Activated B cell treated with CpG ODN at 0.5 μM for 24 hours (primary cell): ENCODE results near the gene SLC17A4. TPM values are rescaled to one million over a fixed set of nuclear protein-coding genes. Genes with fewer than 3 reads are reported as not detected.

ENCODE experiments used
- ATAC-seq: fragments of 200-7000 bp; cut with Tn5 transposase; one replicate; pipeline ENCODE4 v1.10.0; 2021; ENCODE audit warnings: low read depth, mild to moderate bottlenecking, moderate library complexity
- CTCF ChIA-PET: fragments of 350-600 bp; sonication (Branson Sonifier 250); formaldehyde crosslinking; loops from one replicate; lab custom pipeline; 2021; ENCODE audit warnings: antibody characterized with exemption; lab: Charles Lee
- POLR2A ChIA-PET: fragments of 350-600 bp; sonication (Branson Sonifier 250); formaldehyde crosslinking; loops from one replicate; lab custom pipeline; 2021; ENCODE audit warnings: antibody characterized with exemption; lab: Charles Lee
- DNase-seq: peaks from one replicate; pipeline ENCODE4 v3.0.0; 2022
- H3K27ac Mint-ChIP-seq: one replicate; pipeline ENCODE4 v1.8.0; 2020; ENCODE audit warnings: mixed read lengths
- H3K27me3 Mint-ChIP-seq: one replicate; pipeline ENCODE4 v1.8.0; 2021; ENCODE audit warnings: mixed read lengths
- H3K36me3 Mint-ChIP-seq: one replicate; pipeline ENCODE4 v1.8.0; 2021; ENCODE audit warnings: low read depth, mixed read lengths
- H3K4me1 Mint-ChIP-seq: one replicate; pipeline ENCODE4 v1.8.0; 2021; ENCODE audit warnings: mixed read lengths
- H3K4me3 Mint-ChIP-seq: one replicate; pipeline ENCODE4 v1.8.0; 2020; ENCODE audit warnings: mild to moderate bottlenecking, mixed read lengths
- H3K9me3 Mint-ChIP-seq: one replicate; pipeline ENCODE4 v1.8.0; 2020; ENCODE audit warnings: mixed read lengths
- CTCF ChIP-seq: fragments of 200-600 bp; IDR thresholded peaks from one replicate; pipeline ENCODE4 v1.8.0; 2022; ENCODE audit warnings: antibody characterized with exemption, mild to moderate bottlenecking
- intact Hi-C: fragments of 100-400 bp; cut with micrococcal nuclease; formaldehyde crosslinking; loops from one replicate; pipeline ENCODE4 v1.15.1; 2024
- total RNA-seq: library from RNA; stranded (reverse); gene quantifications from 2 replicates; pipeline ENCODE4 v1.2.3, GENCODE V29; 2022

SLC17A4 gene
- total RNA-seq, 1 donor from 2014 or later: not detected

DNA sequence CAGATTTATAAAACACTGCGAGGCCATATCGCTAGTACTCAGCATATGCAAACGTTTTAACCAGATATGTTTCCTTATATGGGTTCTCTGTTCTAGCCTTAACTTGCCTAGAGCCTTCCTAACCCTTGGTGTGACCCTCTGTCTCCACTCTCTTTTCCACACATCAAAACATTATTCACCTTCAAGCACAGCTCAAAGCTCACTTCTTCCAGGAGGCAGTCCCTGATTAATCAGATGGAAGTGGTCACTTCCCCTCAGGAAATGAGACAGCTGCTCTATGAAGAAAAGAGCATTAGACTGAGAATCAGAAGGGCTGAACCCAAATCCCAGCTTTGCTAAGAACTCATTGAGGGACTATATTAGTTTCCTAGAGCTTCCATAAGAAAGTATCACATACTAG is 39.8 kb upstream of the SLC17A4 start:
- no peak for TF ChIP-seq CTCF
- no peak for ATAC-seq
- ChIA-PET POLR2A (no interaction called here), CTCF (interaction anchor here (0.6 to 0.9 kb wide), 2 partner anchors 97 to 289 kb away, joined by 3 read pairs; no protein-coding TSS in a partner anchor)
- DNase-seq: no peak
- peaks cover 8% of the 10 kb centered on the region for H3K27me3 Mint-ChIP-seq
- H3K27ac Mint-ChIP-seq: no peak overlapping the region
- intact Hi-C loops: loop anchor here (5.0 kb wide), 1 partner anchor 437 kb away; the partner anchor contains the start of gene CARMIL1
- H3K4me3 Mint-ChIP-seq: no peak overlapping the region
- no peaks in the 10 kb centered on the region for H3K36me3 Mint-ChIP-seq
- H3K4me1 Mint-ChIP-seq: no peaks in the 10 kb centered on the region
- H3K9me3 Mint-ChIP-seq: no peaks in the 10 kb centered on the region

GRCh38 chr6:25715794-25716193 is 38.7 kb upstream of the SLC17A4 start:
- Mint-ChIP-seq H3K9me3 (no peaks in the 10 kb centered on the region), H3K27ac (no peak overlapping the region), H3K4me3 (no peak overlapping the region), H3K4me1 (no peaks in the 10 kb centered on the region), H3K36me3 (no peaks in the 10 kb centered on the region), H3K27me3 (peaks cover 11% of the 10 kb centered on the region)
- intact Hi-C loops: loop anchor here (5.0 kb wide), 1 partner anchor 438 kb away; the partner anchor contains the start of gene CARMIL1
- POLR2A ChIA-PET: no interaction called here
- no peak for DNase-seq
- TF ChIP-seq CTCF: no peak
- CTCF ChIA-PET: interaction anchor here (0.7 to 1.1 kb wide), 3 partner anchors 18 to 288 kb away, joined by 3 read pairs; no protein-coding TSS in a partner anchor
- ATAC-seq: no peak

GRCh38 chr6:25717866-25718740 is 36.4 kb upstream of the SLC17A4 start:
- CTCF ChIA-PET: interaction anchor here (0.6 to 4.6 kb wide), 13 partner anchors 9 to 495 kb away, joined by 3 to 59 read pairs (median 3); no protein-coding TSS in a partner anchor
- POLR2A ChIA-PET: interaction anchor here (0.8 kb wide), 1 partner anchor 274 kb away, joined by 4 read pairs; no protein-coding TSS in a partner anchor
- ATAC-seq: no peak

GRCh38 chr6:25726122-25726911 is 28.2 kb upstream of the SLC17A4 start:
- ATAC-seq (no peak), DNase-seq (no peak)
- Mint-ChIP-seq H3K9me3 (no peaks in the 10 kb centered on the region), H3K36me3 (no peaks in the 10 kb centered on the region), H3K4me3 (no peak overlapping the region), H3K27ac (no peak overlapping the region), H3K4me1 (no peaks in the 10 kb centered on the region), H3K27me3 (peaks cover 29% of the 10 kb centered on the region)
- CTCF ChIA-PET: no interaction called here
- TF ChIP-seq CTCF: no peak
- intact Hi-C loops: loop anchor here (10.0 kb wide), 1 partner anchor 368 kb away; no protein-coding TSS in a partner anchor
- POLR2A ChIA-PET: no interaction called here

More at GRCh38 chr6:25717866-25718740, 36.4 kb upstream of the SLC17A4 start:
- H3K4me1 Mint-ChIP-seq: no peaks in the 10 kb centered on the region
- no peak for DNase-seq
- no peaks in the 10 kb centered on the region for H3K9me3 Mint-ChIP-seq
- intact Hi-C loops: loop anchor here (2.0 to 5.0 kb wide), 2 partner anchors 441 to 495 kb away; partner anchors contain the start of gene CARMIL1
- no peak overlapping the region for H3K27ac Mint-ChIP-seq
- no peak overlapping the region for H3K4me3 Mint-ChIP-seq
- no peak for TF ChIP-seq CTCF
- peaks cover 15% of the 10 kb centered on the region for H3K27me3 Mint-ChIP-seq
- no peaks in the 10 kb centered on the region for H3K36me3 Mint-ChIP-seq
